Measurements from ENCODE around the gene MEIOSIN.

MEIOSIN gene

DNA sequence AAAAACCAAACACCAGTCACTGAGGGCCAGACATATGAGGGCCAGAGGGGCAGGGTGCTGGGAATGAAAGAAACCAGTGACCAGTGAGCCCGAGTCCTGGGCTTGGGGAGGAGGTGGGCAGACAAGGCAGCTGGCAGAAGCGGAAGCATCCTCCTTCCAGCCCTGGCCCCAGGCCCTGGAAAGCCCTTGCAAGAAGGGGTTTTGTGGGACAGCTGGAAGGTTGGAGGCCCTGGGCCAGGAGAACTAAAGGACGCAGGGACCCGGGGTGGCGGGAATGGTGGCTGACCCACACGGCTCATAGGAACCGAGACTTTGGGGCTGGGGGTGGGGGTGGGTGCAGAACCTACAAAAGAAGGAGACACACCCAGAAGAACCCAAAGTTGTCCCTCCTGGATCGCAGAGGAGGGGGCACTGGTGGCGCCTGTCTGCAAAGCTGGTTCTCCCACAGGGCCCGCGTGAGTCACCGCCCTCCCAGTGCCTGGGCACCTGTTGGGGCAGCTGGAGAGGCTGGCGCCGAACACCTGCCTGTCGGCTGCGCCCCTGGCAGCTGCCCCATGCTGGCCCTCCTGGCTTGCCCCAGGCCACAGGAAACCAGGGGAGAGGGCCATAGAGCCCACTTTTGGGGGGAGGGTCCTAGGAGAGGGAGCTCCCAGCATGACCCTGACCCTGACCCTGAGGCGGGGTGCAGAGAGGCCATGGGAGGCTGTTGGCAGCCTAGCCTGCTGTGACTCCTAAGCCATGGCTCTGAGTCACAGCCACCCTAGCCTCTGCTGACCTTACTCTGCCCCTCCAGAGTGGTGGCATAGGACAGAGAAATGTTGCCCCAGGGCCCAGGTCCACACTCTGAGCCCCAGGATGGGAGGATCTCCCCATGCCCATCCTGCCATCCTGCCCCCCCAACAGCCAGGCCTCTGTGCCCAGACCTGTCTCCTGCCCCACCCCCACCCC lies 48.2 kb downstream of the MEIOSIN start:
- DNase-seq: peak in 1 of 2 donors; percentile 82
- H3K36me3 ChIP-seq: peaks cover 31 to 50% (median 39%) of the 10 kb centered on the region in 3 donors
- intact Hi-C loops (cut with DNase I; ENCODE audit: low total_unique reads): no loop called here
- TF ChIP-seq, protein P1, sequence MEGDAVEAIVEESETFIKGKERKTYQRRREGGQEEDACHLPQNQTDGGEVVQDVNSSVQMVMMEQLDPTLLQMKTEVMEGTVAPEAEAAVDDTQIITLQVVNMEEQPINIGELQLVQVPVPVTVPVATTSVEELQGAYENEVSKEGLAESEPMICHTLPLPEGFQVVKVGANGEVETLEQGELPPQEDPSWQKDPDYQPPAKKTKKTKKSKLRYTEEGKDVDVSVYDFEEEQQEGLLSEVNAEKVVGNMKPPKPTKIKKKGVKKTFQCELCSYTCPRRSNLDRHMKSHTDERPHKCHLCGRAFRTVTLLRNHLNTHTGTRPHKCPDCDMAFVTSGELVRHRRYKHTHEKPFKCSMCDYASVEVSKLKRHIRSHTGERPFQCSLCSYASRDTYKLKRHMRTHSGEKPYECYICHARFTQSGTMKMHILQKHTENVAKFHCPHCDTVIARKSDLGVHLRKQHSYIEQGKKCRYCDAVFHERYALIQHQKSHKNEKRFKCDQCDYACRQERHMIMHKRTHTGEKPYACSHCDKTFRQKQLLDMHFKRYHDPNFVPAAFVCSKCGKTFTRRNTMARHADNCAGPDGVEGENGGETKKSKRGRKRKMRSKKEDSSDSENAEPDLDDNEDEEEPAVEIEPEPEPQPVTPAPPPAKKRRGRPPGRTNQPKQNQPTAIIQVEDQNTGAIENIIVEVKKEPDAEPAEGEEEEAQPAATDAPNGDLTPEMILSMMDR (IDR thresholded peaks at IDR 0.05): no peak
- no peaks in the 10 kb centered on the region for H3K27me3 ChIP-seq
- peak overlapping the region; percentile 76 to 86 for H3K4me3 ChIP-seq
- peaks cover 8 to 85% (median 55%) of the 10 kb centered on the region in 4 donors for H3K4me1 ChIP-seq
- no peaks in the 10 kb centered on the region for H3K9me3 ChIP-seq
- H3K27ac ChIP-seq: peak overlapping the region; percentile 92 to 94

DNA sequence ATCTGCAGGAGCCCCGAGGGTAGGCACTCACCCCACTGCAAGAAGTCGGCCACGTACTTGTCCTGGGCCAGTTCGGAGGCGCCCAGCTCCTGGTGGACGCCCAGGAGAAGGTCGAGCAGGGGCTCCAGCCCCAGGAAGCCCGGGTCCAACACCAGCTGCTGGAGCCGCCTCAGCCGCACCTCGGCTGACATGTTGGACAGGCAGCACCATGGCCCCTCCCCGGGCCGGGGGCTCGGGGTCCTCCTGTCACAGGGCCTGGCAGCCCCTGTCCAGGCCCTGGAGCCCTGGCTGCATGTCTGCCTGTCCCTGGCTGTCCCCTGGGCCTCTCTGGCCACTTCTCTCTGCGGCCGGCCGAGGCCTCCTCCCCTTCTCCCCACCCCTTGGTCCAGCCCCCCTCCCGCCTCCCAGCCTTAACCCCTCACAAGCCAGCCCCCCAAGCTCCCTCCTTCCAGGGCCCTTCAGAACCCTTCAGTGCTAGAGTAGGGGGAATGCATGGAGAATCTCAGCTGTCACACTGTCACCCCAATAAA lies 49.0 kb downstream of the MEIOSIN start, which contains the start of gene DMPK:
DMPK (minus strand) TSS at position 329 of the 530 bp plus-strand sequence; CDS start at position 191, 138 bp downstream.
- Histone ChIP-seq H3K4me1 (peaks cover 8 to 85% (median 55%) of the 10 kb centered on the region in 4 donors), H3K27me3 (no peaks in the 10 kb centered on the region), H3K4me3 (peak within 1 kb of the TSS; percentile 76 to 86), H3K27ac (peak within 1 kb of the TSS; percentile 92 to 94), H3K36me3 (peaks cover 24 to 50% (median 39%) of the 10 kb centered on the region in 3 donors), H3K9me3 (no peaks in the 10 kb centered on the region)
- TF ChIP-seq, protein P1 (IDR thresholded peaks at IDR 0.05): no peak
- peak; percentile 65 to 86 for DNase-seq
- intact Hi-C loops (cut with DNase I; ENCODE audit: low total_unique reads): no loop called here

GRCh38 chr19:45782820-45783785 lies 49.9 kb downstream of the MEIOSIN start:
- peak; percentile 80 to 95 for DNase-seq
- Histone ChIP-seq H3K4me3 (peak overlapping the region; percentile 76 to 86), H3K27me3 (no peaks in the 10 kb centered on the region), H3K36me3 (peaks cover 15 to 50% (median 38%) of the 10 kb centered on the region in 3 donors), H3K9me3 (no peaks in the 10 kb centered on the region), H3K27ac (peak overlapping the region; percentile 92 to 94), H3K4me1 (peaks cover 8 to 81% (median 55%) of the 10 kb centered on the region in 4 donors)
- TF ChIP-seq, protein P1 (IDR thresholded peaks at IDR 0.05): no peak
- intact Hi-C loops (cut with DNase I; ENCODE audit: low total_unique reads): no loop called here

GRCh38 chr19:45784096-45784495 lies 50.9 kb downstream of the MEIOSIN start:
- Histone ChIP-seq H3K9me3 (no peaks in the 10 kb centered on the region), H3K4me1 (peaks cover 8 to 71% (median 50%) of the 10 kb centered on the region in 4 donors), H3K36me3 (peaks cover 12 to 50% (median 38%) of the 10 kb centered on the region in 3 donors), H3K4me3 (peak overlapping the region in 1 of 2 donors; percentile 86), H3K27ac (peak overlapping the region; percentile 92 to 94), H3K27me3 (no peaks in the 10 kb centered on the region)
- TF ChIP-seq, protein P1 (IDR thresholded peaks at IDR 0.05): no peak
- intact Hi-C loops (cut with DNase I; ENCODE audit: low total_unique reads): no loop called here
- DNase-seq: no peak

GRCh38 chr19:45785097-45785496 lies 51.9 kb downstream of the MEIOSIN start:
- peak overlapping the region; percentile 92 to 94 for H3K27ac ChIP-seq
- no peak for DNase-seq
- H3K27me3 ChIP-seq: no peaks in the 10 kb centered on the region
- H3K4me1 ChIP-seq: peaks cover 8 to 61% (median 42%) of the 10 kb centered on the region in 4 donors
- TF ChIP-seq, protein P1 (IDR thresholded peaks at IDR 0.05): no peak
- peaks cover 18 to 58% (median 48%) of the 10 kb centered on the region in 3 donors for H3K36me3 ChIP-seq
- no peak overlapping the region for H3K4me3 ChIP-seq
- intact Hi-C loops (cut with DNase I; ENCODE audit: low total_unique reads): no loop called here
- H3K9me3 ChIP-seq: no peaks in the 10 kb centered on the region

All from tibial artery (tissue), 4 donors.